Right atrium auricular region (tissue), 2 donors: ENCODE data around the gene FBRSL1. TPM values are rescaled to one million over a fixed set of nuclear protein-coding genes. Genes with fewer than 3 reads are reported as not detected.

Experiments used
- DNase-seq: peaks from one replicate; pipeline ENCODE4 v3.0.0-alpha.2; 2019; ENCODE audit warnings: low spot score
- H3K27ac ChIP-seq, 2 donors: fragments of 200-600 bp; sonication (generic); 1 replicate in 1 of 2; 2 replicates in 1 of 2; pipeline ENCODE4 v1.5.1; 2016 to 2019
- H3K27me3 ChIP-seq, 2 donors: fragments of 200-600 bp; sonication (generic); one replicate each; pipeline versions ENCODE4 v1.5.1 to v1.6.0; 2017 to 2019
- H3K36me3 ChIP-seq: fragments of 200-600 bp; sonication (generic); one replicate; pipeline ENCODE4 v1.5.1; 2016
- H3K4me1 ChIP-seq, 2 donors: fragments of 200-600 bp; sonication (generic); one replicate each; pipeline versions ENCODE4 v1.5.1 to v1.6.0; 2017 to 2019
- H3K4me3 ChIP-seq, 2 donors: fragments of 200-600 bp; sonication (generic); 1 replicate in 1 of 2; 2 replicates in 1 of 2; pipeline ENCODE4 v1.5.1; 2017 to 2019; ENCODE audit warnings: mild to moderate bottlenecking in 1 of 2, moderate library complexity in 1 of 2
- H3K9me3 ChIP-seq, 2 donors: fragments of 200-600 bp; sonication (generic); one replicate each; pipeline ENCODE4 v1.5.1; 2019
- total RNA-seq, 2 donors: library from RNA; depleted of rRNA; stranded (reverse); fragments of >200 nt; gene quantifications; one replicate each; pipeline ENCODE4 v1.1.0, GENCODE V29; 2016
- TF ChIP-seq, protein P1 (sequence below), 2 donors: fragments of 200-600 bp; sonication (generic); IDR thresholded peaks; one replicate each; pipeline ENCODE4 v1.5.1; 2019; ENCODE audit warnings: antibody characterized with exemption in 2 of 2

Gene FBRSL1
- total RNA-seq, 2 donors from 2014 or later, result 19.3 to 20.4 TPM

DNA sequence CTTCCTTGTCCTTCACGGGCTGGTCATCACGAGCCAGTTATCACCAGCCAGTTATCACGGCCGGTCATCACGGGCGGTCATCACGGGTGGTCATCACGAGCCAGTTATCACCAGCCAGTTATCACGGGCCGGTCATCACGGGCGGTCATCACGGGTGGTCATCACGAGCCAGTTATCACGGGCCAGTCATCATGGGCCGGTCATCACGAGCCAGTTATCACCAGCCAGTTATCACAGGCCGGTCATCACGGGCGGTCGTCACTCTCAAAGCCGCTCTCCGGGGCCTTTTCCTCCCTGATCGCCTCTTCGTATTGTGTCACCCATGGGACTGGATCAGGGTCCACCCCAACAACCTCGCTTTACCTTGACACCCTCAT, 13.9 kb upstream of the FBRSL1 start:
- H3K4me3 ChIP-seq, result no peak overlapping the region
- no peaks in the 10 kb centered on the region for H3K4me1 ChIP-seq
- H3K9me3 ChIP-seq, result no peaks in the 10 kb centered on the region
- H3K27me3 ChIP-seq, result no peaks in the 10 kb centered on the region
- H3K27ac ChIP-seq, result no peak overlapping the region
- TF ChIP-seq, protein P1, sequence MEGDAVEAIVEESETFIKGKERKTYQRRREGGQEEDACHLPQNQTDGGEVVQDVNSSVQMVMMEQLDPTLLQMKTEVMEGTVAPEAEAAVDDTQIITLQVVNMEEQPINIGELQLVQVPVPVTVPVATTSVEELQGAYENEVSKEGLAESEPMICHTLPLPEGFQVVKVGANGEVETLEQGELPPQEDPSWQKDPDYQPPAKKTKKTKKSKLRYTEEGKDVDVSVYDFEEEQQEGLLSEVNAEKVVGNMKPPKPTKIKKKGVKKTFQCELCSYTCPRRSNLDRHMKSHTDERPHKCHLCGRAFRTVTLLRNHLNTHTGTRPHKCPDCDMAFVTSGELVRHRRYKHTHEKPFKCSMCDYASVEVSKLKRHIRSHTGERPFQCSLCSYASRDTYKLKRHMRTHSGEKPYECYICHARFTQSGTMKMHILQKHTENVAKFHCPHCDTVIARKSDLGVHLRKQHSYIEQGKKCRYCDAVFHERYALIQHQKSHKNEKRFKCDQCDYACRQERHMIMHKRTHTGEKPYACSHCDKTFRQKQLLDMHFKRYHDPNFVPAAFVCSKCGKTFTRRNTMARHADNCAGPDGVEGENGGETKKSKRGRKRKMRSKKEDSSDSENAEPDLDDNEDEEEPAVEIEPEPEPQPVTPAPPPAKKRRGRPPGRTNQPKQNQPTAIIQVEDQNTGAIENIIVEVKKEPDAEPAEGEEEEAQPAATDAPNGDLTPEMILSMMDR (IDR thresholded peaks at IDR 0.05), result no peak
- H3K36me3 ChIP-seq, result no peaks in the 10 kb centered on the region
- no peak for DNase-seq

DNA sequence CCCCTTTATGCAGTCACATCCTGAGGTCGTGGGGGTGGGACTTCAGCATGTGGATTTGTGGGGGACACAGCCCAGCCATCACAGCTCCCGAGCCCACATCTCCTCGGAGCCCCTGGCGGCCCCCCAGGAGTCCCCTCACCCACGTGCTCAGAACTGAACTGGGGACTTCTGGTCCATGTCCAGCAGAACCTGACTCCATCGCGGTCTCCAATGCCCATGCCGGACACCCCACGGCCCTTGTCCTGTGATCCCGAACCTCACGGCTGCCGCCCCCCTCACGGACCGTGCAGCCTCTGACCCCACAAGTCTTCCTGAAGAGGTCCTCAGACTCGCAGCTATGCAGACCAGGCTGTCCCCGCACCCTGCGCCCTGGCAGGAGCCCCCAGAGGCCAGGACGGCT, 13.5 kb upstream of the FBRSL1 start:
- TF ChIP-seq, protein P1 (IDR thresholded peaks at IDR 0.05), result no peak
- DNase-seq, result no peak
- Histone ChIP-seq H3K9me3 (no peaks in the 10 kb centered on the region), H3K4me3 (no peak overlapping the region), H3K27ac (no peak overlapping the region), H3K4me1 (no peaks in the 10 kb centered on the region), H3K27me3 (no peaks in the 10 kb centered on the region), H3K36me3 (no peaks in the 10 kb centered on the region)

DNA sequence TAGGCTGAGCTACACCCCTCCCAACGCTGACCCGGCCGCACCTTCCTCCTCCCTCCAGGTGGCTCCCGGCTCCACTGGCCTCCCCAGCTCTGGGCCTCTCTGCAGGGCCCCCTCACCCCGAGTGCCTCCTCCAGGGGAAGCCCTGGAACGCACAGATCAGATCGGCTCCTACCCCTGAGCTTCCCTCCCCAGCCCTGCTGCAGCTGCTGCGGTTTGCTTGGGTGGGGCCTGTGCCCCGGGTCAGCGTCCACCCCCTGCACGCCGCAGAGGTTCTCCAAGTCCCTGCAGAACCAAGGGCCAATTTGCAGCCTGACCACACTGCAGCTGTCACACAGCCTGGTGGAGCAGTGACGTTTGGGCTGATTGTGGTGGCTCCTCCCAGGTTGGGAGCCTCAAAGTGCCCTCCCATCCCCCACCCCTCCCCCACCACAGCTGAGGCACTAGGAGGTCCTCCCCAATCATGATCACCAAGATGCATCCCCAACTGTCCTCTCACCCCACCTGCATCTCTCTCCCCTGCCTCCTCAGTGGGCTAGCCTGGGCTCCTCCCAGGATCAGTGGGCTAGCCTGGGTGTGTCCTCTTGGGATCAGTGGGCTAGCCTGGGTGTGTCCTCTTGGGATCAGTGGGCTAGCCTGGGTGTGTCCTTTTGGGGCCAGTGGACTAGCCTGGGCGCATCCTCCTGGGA, 12.8 kb upstream of the FBRSL1 start:
- no peak overlapping the region for H3K27ac ChIP-seq
- no peaks in the 10 kb centered on the region for H3K27me3 ChIP-seq
- TF ChIP-seq, protein P1 (IDR thresholded peaks at IDR 0.05), result no peak
- no peaks in the 10 kb centered on the region for H3K4me1 ChIP-seq
- no peaks in the 10 kb centered on the region for H3K9me3 ChIP-seq
- no peak for DNase-seq
- no peaks in the 10 kb centered on the region for H3K36me3 ChIP-seq
- no peak overlapping the region for H3K4me3 ChIP-seq

DNA sequence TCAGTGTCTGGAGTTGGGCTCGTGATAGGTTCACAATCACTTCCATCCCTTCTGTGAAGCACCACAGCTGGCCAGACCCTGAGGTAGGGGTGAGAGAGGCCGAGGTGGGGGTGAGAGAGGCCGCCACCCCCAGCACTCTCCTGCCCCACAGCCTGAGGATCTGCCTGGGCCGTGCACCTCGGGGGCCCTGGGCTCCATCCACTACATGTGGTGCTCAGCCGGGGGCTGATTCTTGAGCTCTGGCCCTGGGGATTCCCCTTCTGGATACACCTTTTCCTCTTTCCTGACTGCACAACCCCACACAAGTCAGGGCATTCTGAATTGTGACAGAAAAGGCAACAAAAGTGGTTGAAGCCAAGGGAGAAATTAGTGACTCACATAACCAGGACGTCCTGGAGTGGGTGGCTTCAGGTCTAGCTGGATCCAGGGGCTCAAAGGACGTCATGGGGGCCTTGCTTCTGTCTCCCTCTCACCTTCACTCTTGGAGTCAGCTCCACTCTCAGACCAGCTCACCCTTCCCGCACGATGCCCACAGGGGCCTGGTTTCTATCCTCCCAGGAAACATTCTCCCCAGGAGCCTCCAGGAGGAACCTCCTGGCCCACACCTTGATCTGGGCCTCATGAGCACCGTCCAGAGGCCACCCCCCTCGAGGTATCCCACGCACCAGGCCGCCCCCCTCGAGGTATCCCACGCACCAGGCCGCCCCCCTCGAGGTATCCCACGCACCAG, 12.1 kb upstream of the FBRSL1 start:
- Histone ChIP-seq H3K9me3 (no peaks in the 10 kb centered on the region), H3K4me3 (no peak overlapping the region), H3K27me3 (no peaks in the 10 kb centered on the region), H3K36me3 (no peaks in the 10 kb centered on the region), H3K27ac (no peak overlapping the region), H3K4me1 (no peaks in the 10 kb centered on the region)
- DNase-seq, result no peak
- TF ChIP-seq, protein P1 (IDR thresholded peaks at IDR 0.05), result no peak

DNA sequence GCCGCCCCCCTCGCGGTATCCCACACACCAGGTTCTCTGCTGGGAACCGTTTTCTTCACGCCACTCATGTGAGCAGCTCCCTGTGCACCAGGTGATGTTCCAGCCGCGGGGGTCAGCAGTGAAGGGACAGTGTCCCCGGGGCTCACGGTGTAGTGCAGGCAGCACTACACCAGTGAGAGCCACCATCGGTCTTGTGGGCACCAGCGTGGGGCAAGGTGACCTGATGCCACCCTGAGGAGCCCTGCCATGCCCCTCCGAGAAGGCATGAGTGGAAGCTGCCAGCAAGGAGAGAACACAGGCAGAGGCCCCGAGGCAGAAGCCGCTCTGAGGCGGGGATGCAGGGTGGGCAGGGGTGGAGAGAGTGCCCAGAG, 11.5 kb upstream of the FBRSL1 start:
- H3K36me3 ChIP-seq, result no peaks in the 10 kb centered on the region
- no peaks in the 10 kb centered on the region for H3K27me3 ChIP-seq
- DNase-seq, result no peak
- H3K9me3 ChIP-seq, result no peaks in the 10 kb centered on the region
- no peak overlapping the region for H3K27ac ChIP-seq
- no peaks in the 10 kb centered on the region for H3K4me1 ChIP-seq
- no peak overlapping the region for H3K4me3 ChIP-seq
- TF ChIP-seq, protein P1 (IDR thresholded peaks at IDR 0.05), result no peak
